ENCODE data around the gene PACSIN2. TPM values are rescaled to one million over a fixed set of nuclear protein-coding genes. Genes with fewer than 3 reads are reported as not detected.

The PACSIN2 gene
- total RNA-seq, 5 donors from 2014 or later (not counting 1 experiment from before 2014, with no cell fraction given) = 25.9 to 49.0 (median 40.4) TPM

- DNase-seq (no peak), ATAC-seq (replicated peaks in 1 of 4) (no peak)
- 88% methylated on average over 9 of the region's 10 CpGs for WGBS (ENCODE audit: insufficient coverage)
- Mint-ChIP-seq H3K27me3 (no peaks in the 10 kb centered on the region), H3K9me3 (no peaks in the 10 kb centered on the region), H3K36me3 (peaks cover 18% of the 10 kb centered on the region), H3K4me3 (no peak overlapping the region), H3K27ac (no peak overlapping the region), H3K4me1 (peaks cover 3 to 4% (median 3%) of the 10 kb centered on the region in 3 donors)
- no peak overlapping the region for H3K27ac ChIP-seq (ENCODE audit: low read length)
- H3K27me3 ChIP-seq (replicated peaks in 1 of 2; ENCODE audit: control insufficient read depth in 2 of 2, extremely low read depth in 1 of 2, insufficient read depth in 2 of 2, low read length in 1 of 2) = no peaks in the 10 kb centered on the region
- H3K9me3 ChIP-seq = no peaks in the 10 kb centered on the region
- no peaks in the 10 kb centered on the region for H3K4me1 ChIP-seq (ENCODE audit: control insufficient read depth in 1 of 2, extremely low read depth in 1 of 2, insufficient read depth in 2 of 2, low read length in 2 of 2)
- ChIA-PET CTCF (interaction anchor here in 1 of 2 donors (0.6 to 0.7 kb wide), 2 partner anchors 29 to 897 kb away, joined by 3 read pairs; no protein-coding TSS in a partner anchor), POLR2A (no interaction called here)
- H3K36me3 ChIP-seq (ENCODE audit: control insufficient read depth in 2 of 2, extremely low read depth in 1 of 2, insufficient read depth in 1 of 2, low read length in 1 of 2) = peaks cover 12 to 32% of the 10 kb centered on the region in 2 donors
- H3K4me3 ChIP-seq (ENCODE audit: control insufficient read depth in 1 of 2, extremely low read depth in 1 of 2, low read length in 1 of 2) = no peak overlapping the region
These were observed 104.6 kb downstream of the PACSIN2 start for GRCh38 chr22:42910221-42910942.

DNA sequence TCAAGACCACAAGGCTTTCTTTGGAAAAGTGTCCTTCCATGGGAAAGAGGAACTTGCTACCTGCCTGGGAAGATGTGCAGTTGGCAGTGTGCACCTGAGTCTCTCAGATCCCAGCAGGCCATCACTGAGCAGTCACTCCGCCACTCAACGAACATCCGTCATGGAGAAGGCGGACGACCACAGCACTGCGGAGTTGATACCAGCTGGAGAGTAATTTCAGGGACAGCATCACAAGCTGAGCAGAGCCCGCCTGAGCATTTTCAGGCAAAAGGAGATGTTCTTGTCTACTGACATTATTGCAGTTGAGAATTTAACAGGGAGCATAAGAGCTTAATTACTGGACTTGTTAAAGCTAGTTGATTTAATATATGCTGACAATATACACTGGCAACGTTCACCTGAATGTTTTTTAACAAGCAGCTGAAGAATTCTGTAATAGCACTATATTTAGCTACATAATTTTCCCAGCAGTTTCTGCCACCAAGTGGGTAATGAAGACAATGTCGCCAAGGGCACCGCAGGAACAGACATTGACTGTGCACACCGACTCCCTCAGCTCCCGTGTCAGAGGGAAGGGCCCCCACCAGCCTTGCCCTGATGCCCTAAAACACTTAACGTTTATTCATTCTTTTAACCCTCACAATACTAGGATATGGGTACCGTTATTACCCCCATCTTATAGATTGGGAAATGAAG lies 105.4 kb downstream of the PACSIN2 start:
- DNase-seq = no peak
- Histone ChIP-seq H3K27ac (ENCODE audit: low read length) (no peak overlapping the region), H3K9me3 (no peaks in the 10 kb centered on the region), H3K4me1 (ENCODE audit: control insufficient read depth in 1 of 2, extremely low read depth in 1 of 2, insufficient read depth in 2 of 2, low read length in 2 of 2) (no peaks in the 10 kb centered on the region), H3K27me3 (replicated peaks in 1 of 2; ENCODE audit: control insufficient read depth in 2 of 2, extremely low read depth in 1 of 2, insufficient read depth in 2 of 2, low read length in 1 of 2) (no peaks in the 10 kb centered on the region), H3K36me3 (ENCODE audit: control insufficient read depth in 2 of 2, extremely low read depth in 1 of 2, insufficient read depth in 1 of 2, low read length in 1 of 2) (peaks cover 12 to 32% of the 10 kb centered on the region in 2 donors), H3K4me3 (ENCODE audit: control insufficient read depth in 1 of 2, extremely low read depth in 1 of 2, low read length in 1 of 2) (no peak overlapping the region)
- no peak for ATAC-seq (replicated peaks in 1 of 4)
- ChIA-PET POLR2A (no interaction called here), CTCF (interaction anchor here (0.5 to 0.8 kb wide), 2 partner anchors 42 to 322 kb away, joined by 3 to 4 read pairs; no protein-coding TSS in a partner anchor)
- H3K36me3 Mint-ChIP-seq = peaks cover 21% of the 10 kb centered on the region
- H3K9me3 Mint-ChIP-seq = no peaks in the 10 kb centered on the region
- H3K4me3 Mint-ChIP-seq = no peak overlapping the region
- no peaks in the 10 kb centered on the region for H3K27me3 Mint-ChIP-seq
- H3K27ac Mint-ChIP-seq = no peak overlapping the region
- H3K4me1 Mint-ChIP-seq = peaks cover 1 to 4% (median 4%) of the 10 kb centered on the region in 3 donors
- 97% methylated on average over 11 of the region's 14 CpGs for WGBS (ENCODE audit: insufficient coverage)

GRCh38 chr22:42908374-42908746 lies 106.6 kb downstream of the PACSIN2 start:
- H3K4me1 Mint-ChIP-seq = peaks cover 1 to 10% (median 5%) of the 10 kb centered on the region in 3 donors
- H3K36me3 Mint-ChIP-seq = peaks cover 24% of the 10 kb centered on the region
- DNase-seq (no peak), ATAC-seq (replicated peaks in 1 of 4) (no peak)
- H3K4me1 ChIP-seq (ENCODE audit: control insufficient read depth in 1 of 2, extremely low read depth in 1 of 2, insufficient read depth in 2 of 2, low read length in 2 of 2) = no peaks in the 10 kb centered on the region
- 93% methylated on average over 6 of the region's 6 CpGs for WGBS (ENCODE audit: insufficient coverage)
- ChIA-PET CTCF (no interaction called here), POLR2A (interaction anchor here in 1 of 2 donors (0.6 kb wide), 1 partner anchor 818 kb away, joined by 3 read pairs; the partner anchor contains the start of gene NDUFA6)
- no peak overlapping the region for H3K27ac Mint-ChIP-seq
- no peak overlapping the region for H3K4me3 Mint-ChIP-seq
- no peak overlapping the region for H3K27ac ChIP-seq (ENCODE audit: low read length)
- H3K27me3 ChIP-seq (replicated peaks in 1 of 2; ENCODE audit: control insufficient read depth in 2 of 2, extremely low read depth in 1 of 2, insufficient read depth in 2 of 2, low read length in 1 of 2) = no peaks in the 10 kb centered on the region
- H3K27me3 Mint-ChIP-seq = no peaks in the 10 kb centered on the region
- H3K9me3 Mint-ChIP-seq = no peaks in the 10 kb centered on the region
- peaks cover 12 to 34% of the 10 kb centered on the region in 2 donors for H3K36me3 ChIP-seq (ENCODE audit: control insufficient read depth in 2 of 2, extremely low read depth in 1 of 2, insufficient read depth in 1 of 2, low read length in 1 of 2)
- H3K9me3 ChIP-seq = no peaks in the 10 kb centered on the region
- H3K4me3 ChIP-seq (ENCODE audit: control insufficient read depth in 1 of 2, extremely low read depth in 1 of 2, low read length in 1 of 2) = no peak overlapping the region

DNA sequence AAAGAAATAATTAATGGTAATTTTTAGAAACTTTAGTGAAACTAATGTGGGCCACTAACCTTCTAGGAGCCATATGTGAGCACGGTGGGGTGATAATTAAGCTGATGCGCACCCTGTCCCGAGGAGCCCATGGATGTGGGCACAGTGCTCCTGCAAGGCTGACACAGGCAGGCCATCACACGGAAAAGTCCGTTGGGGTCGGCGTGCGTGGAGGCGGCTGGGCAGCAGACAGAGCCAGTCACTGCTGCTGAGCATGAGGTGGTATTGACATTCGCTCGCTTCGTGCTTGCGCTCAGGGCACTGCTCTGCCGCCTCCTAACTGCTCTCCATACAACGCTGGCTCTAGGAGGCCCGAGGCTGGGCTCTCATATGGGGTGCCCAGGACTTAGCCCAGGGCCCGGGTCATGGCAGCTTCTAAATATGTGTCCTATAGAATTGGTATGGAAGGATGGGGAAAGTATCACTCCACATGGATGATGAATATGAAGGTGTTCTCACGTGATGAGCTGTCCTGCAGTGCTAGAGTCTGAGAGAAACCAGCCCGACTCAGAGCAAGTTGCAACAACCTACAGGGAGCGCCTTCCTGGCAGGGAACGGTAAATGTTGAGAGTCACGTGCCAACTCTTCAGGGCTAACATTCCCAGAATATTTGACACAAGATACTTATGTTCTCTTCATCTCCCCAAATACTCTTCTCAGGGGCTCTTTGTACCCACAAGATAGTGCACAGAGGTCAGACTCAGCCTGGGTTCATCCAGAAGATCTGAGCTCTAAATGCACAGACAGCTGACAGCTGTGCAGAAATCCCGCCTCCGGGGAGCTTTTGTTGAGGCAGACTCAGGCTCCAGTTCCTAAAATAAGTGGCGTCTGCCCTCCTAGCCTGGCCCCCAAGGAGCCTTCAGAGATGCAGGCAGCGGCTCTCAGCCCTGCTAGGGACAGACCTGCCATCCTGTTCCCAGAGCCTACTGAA lies 107.3 kb downstream of the PACSIN2 start:
- H3K4me1 Mint-ChIP-seq = peaks cover 1 to 14% (median 5%) of the 10 kb centered on the region in 3 donors
- Histone ChIP-seq H3K9me3 (no peaks in the 10 kb centered on the region), H3K27ac (ENCODE audit: low read length) (no peak overlapping the region), H3K4me3 (ENCODE audit: control insufficient read depth in 1 of 2, extremely low read depth in 1 of 2, low read length in 1 of 2) (no peak overlapping the region), H3K4me1 (ENCODE audit: control insufficient read depth in 1 of 2, extremely low read depth in 1 of 2, insufficient read depth in 2 of 2, low read length in 2 of 2) (no peaks in the 10 kb centered on the region), H3K36me3 (ENCODE audit: control insufficient read depth in 2 of 2, extremely low read depth in 1 of 2, insufficient read depth in 1 of 2, low read length in 1 of 2) (peaks cover 12 to 35% of the 10 kb centered on the region in 2 donors), H3K27me3 (replicated peaks in 1 of 2; ENCODE audit: control insufficient read depth in 2 of 2, extremely low read depth in 1 of 2, insufficient read depth in 2 of 2, low read length in 1 of 2) (no peaks in the 10 kb centered on the region)
- no peak overlapping the region for H3K4me3 Mint-ChIP-seq
- no peak for ATAC-seq (replicated peaks in 1 of 4)
- H3K27me3 Mint-ChIP-seq = no peaks in the 10 kb centered on the region
- ChIA-PET POLR2A (interaction anchor here in 1 of 2 donors (0.6 kb wide), 1 partner anchor 817 kb away, joined by 3 read pairs; the partner anchor contains the start of gene NDUFA6), CTCF (interaction anchor here in 1 of 2 donors (0.5 to 0.6 kb wide), 2 partner anchors 17 to 175 kb away, joined by 3 to 4 read pairs; no protein-coding TSS in a partner anchor)
- no peak overlapping the region for H3K27ac Mint-ChIP-seq
- H3K9me3 Mint-ChIP-seq = no peaks in the 10 kb centered on the region
- WGBS (ENCODE audit: insufficient coverage) = 91% methylated on average over 21 of the region's 26 CpGs
- H3K36me3 Mint-ChIP-seq = peaks cover 24% of the 10 kb centered on the region
- no peak for DNase-seq

GRCh38 chr22:42906605-42907348 lies 108.2 kb downstream of the PACSIN2 start:
- ATAC-seq (replicated peaks in 1 of 4) = no peak
- no peak overlapping the region for H3K4me3 Mint-ChIP-seq

More at GRCh38 chr22:42906605-42907348, 108.2 kb downstream of the PACSIN2 start:
- Histone ChIP-seq H3K36me3 (ENCODE audit: control insufficient read depth in 2 of 2, extremely low read depth in 1 of 2, insufficient read depth in 1 of 2, low read length in 1 of 2) (peaks cover 9 to 39% of the 10 kb centered on the region in 2 donors), H3K9me3 (no peaks in the 10 kb centered on the region), H3K4me3 (ENCODE audit: control insufficient read depth in 1 of 2, extremely low read depth in 1 of 2, low read length in 1 of 2) (no peak overlapping the region), H3K27ac (ENCODE audit: low read length) (no peak overlapping the region), H3K27me3 (replicated peaks in 1 of 2; ENCODE audit: control insufficient read depth in 2 of 2, extremely low read depth in 1 of 2, insufficient read depth in 2 of 2, low read length in 1 of 2) (no peaks in the 10 kb centered on the region), H3K4me1 (ENCODE audit: control insufficient read depth in 1 of 2, extremely low read depth in 1 of 2, insufficient read depth in 2 of 2, low read length in 2 of 2) (no peaks in the 10 kb centered on the region)
- 88% methylated on average over 1 of the region's 6 CpGs for WGBS (ENCODE audit: insufficient coverage)
- Mint-ChIP-seq H3K9me3 (no peaks in the 10 kb centered on the region), H3K27ac (no peak overlapping the region), H3K27me3 (no peaks in the 10 kb centered on the region), H3K36me3 (peaks cover 24% of the 10 kb centered on the region), H3K4me1 (peaks cover 1 to 14% (median 5%) of the 10 kb centered on the region in 3 donors)
- ChIA-PET CTCF (interaction anchor here in 1 of 2 donors (0.6 kb wide), 1 partner anchor 18 kb away, joined by 3 read pairs; no protein-coding TSS in a partner anchor), POLR2A (no interaction called here)
- no peak for DNase-seq

Measured in T-cell (primary cell).